Inferior parietal cortex (tissue), 1 donor: ENCODE measurements around the gene GALNT17.
A peak's percentile ranks its signal among the peaks of the same experiment; 100 is the strongest.
"Not testable (repeated sequence)": the region's sequence is repeated elsewhere in the genome, so short reads cannot be mapped to it uniquely, and the experiment has no call there.

ENCODE experiments used
- DNase-seq: peaks from one replicate; pipeline ENCODE4 v3.0.0-alpha.2; 2016; ENCODE audit errors: extremely low spot score

Gene GALNT17

DNA sequence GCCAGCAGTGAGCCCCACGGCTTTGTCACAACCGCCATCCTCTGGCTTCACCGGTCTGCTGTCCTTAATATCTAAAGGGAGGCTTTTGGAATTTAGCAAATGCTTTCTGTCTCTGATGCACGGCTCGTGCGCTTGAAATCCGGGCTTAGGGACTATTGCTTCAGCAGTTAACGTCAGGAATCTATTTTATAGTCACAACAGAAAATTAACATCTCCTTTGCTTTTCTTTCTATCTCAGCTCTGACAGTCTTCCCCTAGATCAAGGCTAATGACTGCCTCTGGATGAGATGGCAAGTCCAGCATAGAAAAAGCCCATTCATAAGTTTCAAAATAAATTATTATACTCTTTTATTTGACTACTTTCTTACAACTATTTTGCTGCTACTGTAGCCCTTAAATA is 423.8 kb downstream of the GALNT17 start:
- no peak for DNase-seq

DNA sequence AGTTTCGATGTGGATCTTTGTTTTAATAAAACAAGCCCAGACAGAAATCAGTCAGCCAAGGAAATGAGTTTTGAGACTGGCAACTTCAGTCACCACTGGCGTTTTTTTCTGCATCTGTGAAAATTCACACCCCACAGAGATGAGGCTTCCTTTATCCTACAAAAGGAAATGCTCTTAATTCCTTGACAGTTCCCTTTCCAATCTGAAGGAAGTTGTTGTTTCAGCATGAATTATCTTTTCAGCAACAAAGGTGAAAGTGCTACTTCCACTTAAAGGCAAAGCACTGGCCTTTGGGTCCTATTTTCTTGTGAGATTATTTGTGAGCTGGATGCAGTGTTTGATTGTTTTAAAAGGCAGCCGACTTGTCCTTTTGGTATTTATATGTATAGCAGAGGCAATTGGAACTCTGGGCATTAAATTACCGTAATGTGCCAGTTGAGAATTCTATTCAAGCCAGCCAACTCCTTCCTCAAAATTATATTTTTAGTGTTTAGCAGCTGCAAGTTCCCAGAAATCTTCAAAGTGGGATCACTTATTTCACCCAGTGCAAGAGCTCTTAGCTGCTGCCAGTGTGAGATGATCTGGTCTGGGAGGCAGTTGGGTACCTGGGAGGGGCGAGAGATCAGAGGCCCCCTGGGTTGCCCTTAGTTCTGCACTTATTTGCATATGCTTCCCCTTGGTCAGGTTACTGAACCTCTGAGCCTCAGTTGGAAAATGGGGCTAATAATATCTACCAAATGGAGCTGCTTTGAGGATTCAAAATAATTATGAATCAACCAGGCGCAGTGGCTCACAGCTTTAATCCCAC is 427.1 kb downstream of the GALNT17 start:
- no peak for DNase-seq

DNA sequence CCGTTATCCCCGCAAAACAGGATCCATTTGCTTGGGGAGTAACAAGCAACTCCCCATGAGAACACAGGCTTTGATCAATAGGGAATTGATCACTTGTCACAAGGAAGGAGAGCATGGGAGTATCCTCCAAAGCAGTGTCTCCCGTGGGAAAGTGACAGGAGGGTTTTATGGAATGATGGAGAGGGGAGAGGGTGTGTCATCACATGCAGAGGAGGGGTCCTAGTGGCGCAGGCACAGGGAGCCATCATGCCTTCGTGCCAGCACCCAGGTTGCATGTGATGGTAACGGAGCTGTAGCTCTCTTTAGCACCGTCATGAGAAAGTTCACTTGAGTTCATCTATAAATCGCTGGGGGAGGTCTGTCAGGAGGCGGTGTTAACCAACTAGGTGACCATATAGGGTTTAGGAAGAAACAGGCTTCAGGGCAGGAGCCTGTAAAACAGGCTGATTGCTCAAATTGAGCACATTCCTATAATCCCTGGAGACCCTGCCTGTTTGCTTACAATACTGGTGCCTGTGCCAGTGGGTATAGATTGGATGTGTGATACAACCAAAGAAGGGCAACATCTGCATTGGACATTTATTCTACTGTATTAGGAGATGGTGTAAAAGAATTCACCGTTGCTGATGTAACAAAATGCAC is 428.5 kb downstream of the GALNT17 start:
- no peak for DNase-seq

DNA sequence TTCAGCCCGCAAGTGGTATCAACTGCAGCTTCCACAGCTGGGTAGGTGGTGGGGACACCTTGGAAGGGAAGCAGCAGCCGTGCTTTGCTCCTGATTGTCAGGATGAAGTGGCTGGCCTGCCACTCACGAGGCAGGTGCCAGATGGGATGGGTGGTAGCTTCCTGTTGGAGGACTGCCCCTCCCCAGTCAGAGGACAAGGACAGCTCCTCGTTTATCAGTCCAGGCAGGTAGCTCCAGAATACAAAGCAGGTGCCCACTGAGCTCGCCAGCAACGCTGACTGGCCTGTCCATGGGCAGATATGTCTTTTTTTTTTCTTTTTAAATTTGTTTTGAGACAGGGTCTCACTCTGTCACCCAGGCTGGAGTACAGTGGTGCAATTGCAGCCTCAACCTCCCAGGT is 431.3 kb downstream of the GALNT17 start:
- DNase-seq, result no peak

DNA sequence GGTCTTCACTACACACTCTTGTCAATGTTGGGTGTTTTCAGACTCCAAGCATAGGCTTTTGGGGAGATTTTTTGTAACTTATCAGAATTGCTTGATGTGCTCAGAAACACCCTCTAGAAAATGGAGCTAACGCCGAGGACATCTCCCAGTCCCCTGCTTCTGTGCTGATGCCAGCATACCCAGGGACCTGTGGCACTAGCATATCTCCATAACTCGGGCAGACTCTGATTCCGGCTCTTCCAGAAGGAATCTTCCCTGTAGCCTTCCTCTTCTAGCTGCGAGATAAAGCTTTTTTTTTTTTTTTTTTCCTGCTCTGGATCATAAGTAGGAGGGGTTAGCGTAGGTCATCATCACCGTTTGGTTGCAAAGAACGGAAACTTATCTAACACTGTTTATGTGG is 434.4 kb downstream of the GALNT17 start:
- DNase-seq, result no peak

DNA sequence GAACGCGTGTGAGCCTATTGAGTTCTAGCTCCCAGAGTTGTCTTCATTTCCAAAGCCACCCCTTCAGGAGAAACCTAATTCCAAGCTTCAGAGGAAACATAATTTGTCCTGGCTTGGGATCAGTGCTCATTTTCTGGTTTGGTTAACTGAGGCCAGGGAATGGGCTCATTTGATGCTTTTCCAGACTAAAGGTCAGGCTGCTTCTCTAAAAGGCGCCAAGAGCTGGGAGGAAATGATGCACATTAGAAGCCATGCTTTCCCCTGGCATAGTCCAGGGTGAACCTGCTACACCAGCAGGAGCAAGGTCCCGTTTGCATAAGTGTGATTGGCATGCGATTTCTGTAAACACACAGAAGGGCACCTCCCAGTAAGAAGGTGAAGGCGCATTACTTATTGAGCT is 435.0 kb downstream of the GALNT17 start:
- no peak for DNase-seq

DNA sequence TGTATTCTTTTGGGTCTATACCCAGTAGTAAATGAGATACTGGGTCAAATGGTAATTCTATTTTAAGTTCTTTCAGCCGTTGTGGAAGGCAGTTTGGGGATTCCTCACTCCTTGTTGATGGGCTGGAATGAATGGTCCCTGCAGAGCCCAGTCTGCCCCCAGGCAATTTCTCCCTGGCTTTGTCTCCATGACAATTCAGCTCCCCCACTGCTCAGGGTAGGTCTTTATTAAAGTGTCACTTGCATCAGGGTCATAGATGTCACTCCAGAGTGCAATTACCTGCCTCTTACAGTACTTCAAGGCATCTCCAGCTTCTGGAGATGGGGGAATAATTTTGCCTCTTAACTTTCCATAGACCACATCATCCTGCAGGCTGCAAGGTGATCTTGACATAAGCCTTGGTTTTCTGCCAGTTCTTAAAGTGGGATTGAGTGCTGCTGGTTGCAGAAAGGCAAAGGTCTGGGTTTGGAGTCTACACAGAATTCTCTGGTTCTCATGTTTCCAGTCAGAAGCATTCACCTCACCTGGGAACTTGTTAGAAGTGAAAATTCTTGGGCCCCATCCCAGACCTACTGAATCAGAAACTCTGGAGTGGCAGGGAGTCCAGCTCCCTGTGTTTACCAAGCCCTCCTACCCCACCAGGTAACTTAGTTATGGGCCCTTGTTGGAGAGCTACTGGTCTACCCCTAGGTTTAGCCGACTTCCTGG is 442.4 kb downstream of the GALNT17 start:
- no peak for DNase-seq

DNA sequence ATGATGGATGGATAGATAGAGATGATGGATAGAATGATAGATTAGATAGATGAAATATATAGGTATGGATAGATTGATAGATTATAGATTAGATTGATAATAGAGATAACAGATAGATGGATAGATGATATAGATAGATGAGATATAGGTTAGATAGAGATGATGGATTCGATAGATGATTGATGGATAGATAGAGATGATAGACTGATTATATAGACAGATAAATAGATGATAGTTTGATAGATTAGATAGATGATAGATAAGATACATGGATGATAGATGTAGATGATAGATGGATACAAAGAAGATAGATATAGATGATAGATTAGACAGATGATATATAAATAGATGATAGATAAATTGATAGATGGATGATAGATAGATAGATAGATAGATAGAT is 448.1 kb downstream of the GALNT17 start:
- DNase-seq, result no peak

DNA sequence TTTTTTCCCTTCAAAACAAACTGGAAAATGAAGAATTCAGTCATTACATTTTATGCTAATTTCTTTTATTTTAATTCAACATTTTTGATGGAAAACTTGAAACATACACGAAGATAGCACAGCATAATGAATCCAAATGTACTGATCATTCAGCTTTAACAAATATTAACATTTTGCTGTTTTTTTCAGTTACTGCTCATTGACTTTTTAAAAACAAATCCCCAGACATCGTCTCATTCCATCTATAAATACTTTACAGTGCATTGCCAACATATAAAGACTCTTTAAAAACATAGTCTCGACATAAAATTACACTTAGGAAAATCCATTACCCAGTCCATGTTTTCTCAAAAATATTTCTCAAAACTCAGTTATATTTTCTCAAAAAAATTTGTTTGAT is 452.3 kb downstream of the GALNT17 start:
- no peak for DNase-seq

DNA sequence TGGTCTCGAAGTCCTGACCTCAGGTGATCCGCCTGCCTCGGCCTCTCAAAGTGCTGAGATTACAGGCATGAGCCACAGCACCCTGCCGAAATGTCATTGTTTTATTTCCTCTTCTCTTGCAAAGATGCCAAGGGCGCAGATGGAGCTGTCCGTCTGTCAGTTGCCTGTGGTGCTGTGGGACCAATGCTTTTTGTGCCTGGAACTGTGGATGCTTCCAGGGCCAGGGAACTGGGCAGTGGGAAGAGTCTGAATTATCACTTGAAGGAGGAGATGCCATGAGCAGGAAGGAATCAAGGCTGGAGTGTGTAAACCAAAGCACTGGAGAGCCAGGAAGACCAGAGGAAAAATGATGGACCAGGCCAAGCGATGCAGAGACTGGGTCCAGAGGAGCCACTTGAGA is 459.9 kb downstream of the GALNT17 start:
- no peak for DNase-seq

DNA sequence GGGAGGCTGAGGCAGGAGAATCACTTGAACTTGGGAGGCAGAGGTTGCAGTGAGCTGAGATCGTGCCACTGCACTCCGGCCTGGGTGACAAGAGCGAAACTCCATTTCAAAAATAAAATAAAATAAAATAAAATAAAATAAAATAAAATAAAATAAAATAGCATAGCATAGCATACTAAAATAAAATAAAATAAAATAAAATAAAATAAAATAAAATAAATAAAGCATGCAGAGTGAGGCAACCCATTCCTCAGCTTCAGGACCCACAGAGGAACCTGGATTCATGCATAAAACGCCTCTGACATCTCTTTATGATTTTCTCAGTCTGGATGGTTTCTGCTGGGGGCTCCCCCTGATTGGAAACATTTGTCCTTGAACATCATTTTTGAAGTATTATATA is 460.4 kb downstream of the GALNT17 start:
- not testable (repeated sequence) for DNase-seq

DNA sequence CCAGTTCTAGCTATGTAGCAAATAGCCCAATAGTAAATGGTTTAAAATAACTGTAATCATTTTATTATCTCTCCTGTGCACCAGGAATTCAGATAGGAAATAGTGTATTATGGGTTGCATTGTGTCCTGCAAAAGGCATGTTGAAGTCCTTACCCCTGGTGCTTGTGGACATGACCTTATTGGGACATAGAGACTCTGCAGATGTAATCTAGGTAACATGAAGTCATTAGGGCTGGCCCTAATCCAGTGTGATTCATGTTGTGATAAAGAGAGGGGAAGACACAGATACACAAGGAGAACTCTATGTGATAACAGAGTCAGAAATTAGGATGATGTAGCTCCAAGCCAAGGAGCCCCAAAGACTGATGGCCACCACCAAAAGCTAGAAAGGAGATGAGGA is 462.8 kb downstream of the GALNT17 start:
- no peak for DNase-seq

DNA sequence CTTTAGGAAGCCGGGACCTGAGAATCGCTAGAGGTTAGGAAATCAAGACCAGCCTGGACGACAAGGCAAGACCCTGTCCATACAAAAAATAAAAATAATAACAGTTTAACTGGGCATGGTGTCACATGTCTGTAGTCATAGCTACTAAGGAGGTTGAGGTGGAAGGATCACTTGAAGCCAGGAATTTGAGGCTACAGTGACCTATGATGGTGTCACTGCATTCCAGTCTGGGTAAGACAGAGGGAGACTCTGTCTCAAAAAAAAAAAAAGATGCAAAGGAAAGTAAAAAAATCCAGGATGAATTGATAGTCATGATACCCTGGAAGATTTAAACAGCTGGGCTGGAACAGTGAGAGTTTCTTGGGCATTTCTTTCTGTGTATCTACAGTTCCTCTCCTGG is 463.2 kb downstream of the GALNT17 start:
- DNase-seq, result no peak

DNA sequence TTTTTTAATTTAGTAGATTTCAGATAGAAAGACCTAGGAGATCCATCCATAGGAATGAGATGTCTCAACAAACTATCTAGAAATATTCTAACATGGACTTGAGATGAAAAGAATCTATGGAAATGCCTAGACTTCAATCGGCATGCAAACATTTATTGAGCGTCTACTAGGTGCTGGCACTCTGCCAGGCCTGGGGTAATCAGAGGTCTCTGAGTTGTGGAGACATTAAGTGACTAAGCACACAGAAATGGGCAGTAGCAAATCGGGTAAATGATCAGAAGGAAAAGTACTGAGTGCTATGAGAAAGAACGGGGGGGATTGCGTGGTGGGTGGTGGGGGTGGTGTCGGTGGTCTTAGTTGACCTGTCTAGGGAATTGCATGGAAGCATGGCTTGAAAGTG is 466.6 kb downstream of the GALNT17 start:
- DNase-seq, result no peak

DNA sequence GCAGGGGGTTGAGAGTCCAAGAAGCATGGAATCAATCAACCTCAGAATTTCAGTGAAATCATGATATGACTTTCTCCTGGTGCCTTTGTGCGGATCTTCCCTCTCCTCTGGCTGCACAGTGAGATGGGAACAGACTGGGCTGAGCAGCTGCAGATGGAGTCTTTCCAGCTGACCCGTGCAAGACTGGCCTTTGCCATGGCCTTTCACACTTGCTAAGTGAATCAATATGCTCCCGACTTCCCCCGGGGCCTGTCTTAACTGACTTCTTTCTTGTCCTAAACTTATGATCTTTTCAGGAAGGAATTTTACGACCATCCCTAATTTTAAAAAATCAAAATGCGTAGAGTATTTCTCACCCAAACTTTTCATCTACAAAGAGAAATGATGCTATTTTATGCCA is 469.9 kb downstream of the GALNT17 start:
- DNase-seq, result no peak

DNA sequence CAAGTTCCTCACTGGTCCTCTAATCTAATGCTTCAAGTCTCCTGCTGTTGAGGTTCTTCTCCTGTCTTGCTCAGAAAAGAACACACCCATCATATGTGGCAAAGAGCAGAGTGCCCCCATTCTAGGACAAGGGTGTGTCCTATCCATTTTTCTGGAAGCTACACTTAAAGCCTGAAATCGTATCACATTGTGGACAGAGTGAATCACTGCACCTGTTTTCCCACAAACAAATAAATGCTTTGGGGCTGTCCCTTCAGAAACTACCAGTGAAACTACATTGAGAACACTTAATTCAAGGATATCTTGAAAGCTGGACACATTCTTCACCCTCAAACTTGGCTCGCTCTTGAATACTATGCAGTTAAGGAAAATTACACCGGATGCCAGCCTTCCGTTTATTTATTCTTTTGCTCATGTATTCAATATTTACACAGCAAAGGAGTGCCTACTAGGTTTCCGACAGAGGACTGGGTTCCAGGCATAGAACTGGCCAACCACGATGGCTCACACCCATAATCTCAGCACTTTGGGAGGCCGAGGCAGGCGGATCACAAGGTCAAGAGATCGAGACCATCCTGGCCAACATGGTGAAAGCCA is 473.0 kb downstream of the GALNT17 start:
- no peak for DNase-seq

DNA sequence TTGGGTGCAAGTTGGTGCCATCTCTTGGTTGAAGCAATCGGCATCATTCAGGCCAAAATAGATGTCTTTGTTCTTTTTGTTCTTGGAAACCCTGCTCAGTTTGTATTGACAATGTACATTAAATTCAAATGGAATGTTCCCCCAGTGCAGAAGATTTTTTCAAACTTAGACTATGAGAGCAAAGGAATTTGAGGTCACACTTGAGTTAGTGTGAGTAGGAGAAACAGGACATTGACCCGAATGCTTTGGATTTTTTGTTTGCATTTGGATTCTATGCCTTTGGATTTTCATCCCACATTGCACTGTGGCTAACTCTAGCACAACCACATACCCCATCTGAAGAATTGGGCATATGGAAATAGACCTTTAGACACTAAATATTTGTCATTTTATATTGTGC is 480.0 kb downstream of the GALNT17 start:
- no peak for DNase-seq

DNA sequence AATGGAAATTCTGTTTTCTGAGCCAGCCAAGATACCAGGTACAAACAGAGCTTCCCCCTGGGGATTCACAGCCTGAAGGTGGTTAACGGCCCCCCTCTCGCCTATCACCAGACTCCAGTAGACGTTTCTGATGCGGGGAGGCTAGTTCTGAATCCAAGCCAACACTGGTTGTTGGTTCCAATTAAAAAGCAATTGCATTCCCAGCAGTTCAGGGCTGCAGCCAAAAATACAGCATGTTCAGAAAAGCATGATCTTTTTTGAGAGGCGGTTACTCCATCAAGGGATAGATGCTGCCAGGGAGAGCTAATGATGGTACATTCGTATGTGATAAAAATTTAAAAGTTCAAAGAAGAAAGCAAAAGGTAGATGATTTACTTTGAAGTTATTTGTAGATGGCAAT is 481.0 kb downstream of the GALNT17 start:
- DNase-seq, result peak; percentile 37

DNA sequence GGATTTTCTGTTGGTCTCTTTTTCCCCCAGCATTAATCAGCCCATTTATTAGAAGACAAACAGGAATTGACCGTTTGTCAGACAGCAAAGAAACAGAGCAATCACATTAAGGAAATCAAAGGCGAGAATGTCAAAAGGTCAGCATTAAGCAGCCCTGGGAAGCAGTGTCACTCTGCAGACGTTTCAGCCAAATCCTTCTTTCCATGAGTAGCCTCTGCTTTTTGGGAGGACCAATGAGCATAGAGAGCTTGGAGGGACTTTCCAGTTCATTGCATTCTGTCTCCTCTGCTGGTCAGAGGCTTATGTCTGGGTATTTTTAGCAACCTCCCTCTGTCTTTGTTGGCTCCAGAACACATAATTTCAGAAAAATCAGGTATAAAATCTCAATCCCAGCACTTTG is 481.4 kb downstream of the GALNT17 start:
- DNase-seq, result no peak

DNA sequence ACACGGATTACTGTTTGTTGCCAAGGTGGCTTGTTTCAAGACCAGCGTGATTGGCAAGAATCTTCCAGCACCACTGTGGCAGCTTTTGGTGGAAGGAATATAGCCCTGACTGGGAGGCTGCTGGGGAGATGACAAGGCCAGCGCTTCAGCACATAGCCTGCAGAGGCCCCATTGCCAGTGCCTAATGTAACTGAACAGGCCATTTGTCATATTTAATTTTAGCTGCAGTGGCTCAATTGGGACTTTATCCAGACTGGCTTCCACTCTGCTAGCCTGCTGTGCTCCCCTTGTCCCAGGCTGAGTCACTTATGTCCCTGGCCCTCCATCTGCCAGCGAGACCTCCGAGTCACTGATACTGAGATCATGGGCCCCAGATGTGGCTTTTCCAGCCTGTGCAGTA is 483.1 kb downstream of the GALNT17 start:
- no peak for DNase-seq

DNA sequence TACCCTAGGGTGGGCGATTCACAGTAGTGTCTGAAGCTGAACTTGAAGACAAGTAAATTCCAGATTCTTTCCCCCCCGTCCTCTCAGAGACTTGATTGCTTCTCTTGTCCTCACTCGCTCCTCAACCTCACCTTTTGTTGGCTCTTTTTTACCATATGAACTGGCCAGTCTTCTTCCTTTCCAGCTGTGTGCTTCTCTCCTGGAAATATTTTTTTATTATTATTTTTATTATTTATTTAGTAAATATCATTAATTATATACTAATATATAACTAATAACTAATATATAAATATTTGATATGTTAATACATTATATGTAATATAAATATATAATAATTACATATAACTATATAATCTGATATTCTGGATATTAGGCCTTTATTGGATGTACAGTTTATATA is 484.3 kb downstream of the GALNT17 start:
- DNase-seq, result no peak

DNA sequence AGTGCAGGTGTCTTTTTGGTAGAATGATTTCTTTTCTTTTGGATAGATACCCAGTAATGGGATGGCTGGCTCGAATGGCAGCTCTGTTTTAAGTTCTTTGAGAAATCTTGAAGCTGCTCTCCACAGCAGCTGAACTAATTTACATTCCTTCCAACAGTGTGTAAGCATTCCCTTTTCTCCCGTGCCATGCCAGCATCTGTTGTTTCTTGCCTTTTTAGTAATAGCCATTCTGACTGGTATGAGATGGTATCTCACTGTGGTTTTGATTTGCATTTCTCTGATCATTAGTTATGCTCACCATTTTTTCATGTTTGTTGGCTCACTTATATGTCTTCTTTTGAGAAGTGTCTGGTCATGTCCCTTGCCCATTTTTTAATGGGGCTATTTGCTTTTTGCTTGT is 486.3 kb downstream of the GALNT17 start:
- no peak for DNase-seq

DNA sequence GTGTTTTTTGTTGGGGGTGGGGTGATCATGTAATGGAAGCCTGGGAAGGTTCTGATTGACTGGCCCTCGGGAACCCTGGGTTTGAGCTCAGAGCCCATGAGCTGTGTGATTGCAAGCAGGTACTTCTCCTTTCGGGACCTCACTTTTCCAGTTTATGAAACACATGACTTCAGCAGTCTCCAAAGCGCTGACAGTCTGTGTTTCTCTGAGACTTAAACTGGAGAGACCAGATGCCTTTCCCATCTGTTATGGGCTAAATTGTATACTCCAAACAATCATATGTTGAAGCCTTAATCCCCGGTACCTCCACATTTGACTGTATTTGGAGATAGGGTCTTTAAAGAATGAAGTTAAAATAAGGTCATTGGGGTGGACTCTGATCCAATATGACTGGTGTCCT is 493.6 kb downstream of the GALNT17 start:
- no peak for DNase-seq
